T-helper 1 cell (primary cell): ENCODE measurements around the gene SRGAP2.
"Not testable (repeated sequence)": the region's sequence is repeated elsewhere in the genome, so short reads cannot be mapped to it uniquely, and the experiment has no call there.

Source experiments
- DNase-seq, 5 donors: peaks; one replicate each; pipeline ENCODE4 v3.0.0-alpha.2; 2012 to 2020

Gene SRGAP2

GRCh38 chr1:206210802-206211201 is 7.5 kb downstream of the SRGAP2 start:
- not testable (repeated sequence) for DNase-seq

GRCh38 chr1:206215600-206216392 is 12.5 kb downstream of the SRGAP2 start:
- not testable (repeated sequence) for DNase-seq

GRCh38 chr1:206218285-206218684 is 14.9 kb downstream of the SRGAP2 start:
- not testable (repeated sequence) for DNase-seq

GRCh38 chr1:206218765-206219164 is 15.4 kb downstream of the SRGAP2 start:
- DNase-seq, result not testable (repeated sequence)

GRCh38 chr1:206219514-206220331 is 16.4 kb downstream of the SRGAP2 start:
- DNase-seq, result not testable (repeated sequence)

- DNase-seq, result peak in 1 of 5 donors; percentile 3
Observed at GRCh38 chr1:206220332-206221000, 17.1 kb downstream of the SRGAP2 start.

- DNase-seq, result not testable (repeated sequence)
Observed at GRCh38 chr1:206221585-206221984, 18.2 kb downstream of the SRGAP2 start.

GRCh38 chr1:206224190-206224776 is 20.9 kb downstream of the SRGAP2 start:
- DNase-seq, result not testable (repeated sequence)

- DNase-seq, result not testable (repeated sequence)
Observed at GRCh38 chr1:206225386-206225785, 22.0 kb downstream of the SRGAP2 start.

- DNase-seq, result not testable (repeated sequence)
Observed at GRCh38 chr1:206226886-206227285, 23.5 kb downstream of the SRGAP2 start.

- DNase-seq, result not testable (repeated sequence)
Observed at GRCh38 chr1:206229286-206229685, 25.9 kb downstream of the SRGAP2 start.

- not testable (repeated sequence) for DNase-seq
Observed at GRCh38 chr1:206231989-206232388, 28.6 kb downstream of the SRGAP2 start.

GRCh38 chr1:206232970-206233645 is 29.8 kb downstream of the SRGAP2 start:
- not testable (repeated sequence) for DNase-seq

GRCh38 chr1:206234189-206234916 is 31.0 kb downstream of the SRGAP2 start:
- DNase-seq, result not testable (repeated sequence)

GRCh38 chr1:206235190-206235589 is 31.8 kb downstream of the SRGAP2 start:
- DNase-seq, result not testable (repeated sequence)

GRCh38 chr1:206240288-206240687 is 36.9 kb downstream of the SRGAP2 start:
- DNase-seq, result peak in 1 of 5 donors; percentile 2

GRCh38 chr1:206243335-206243734 is 40.0 kb downstream of the SRGAP2 start:
- DNase-seq, result peak in 1 of 5 donors; percentile 52

GRCh38 chr1:206245479-206245878 is 42.1 kb downstream of the SRGAP2 start:
- not testable (repeated sequence) for DNase-seq

GRCh38 chr1:206246129-206246886 is 43.0 kb downstream of the SRGAP2 start:
- not testable (repeated sequence) for DNase-seq

GRCh38 chr1:206250953-206251681 is 47.8 kb downstream of the SRGAP2 start:
- DNase-seq, result not testable (repeated sequence)
